HepG2 (cell line): ENCODE results near the gene ZNF132. TPM values are rescaled to one million over a fixed set of nuclear protein-coding genes. Genes with fewer than 3 reads are reported as not detected.

ENCODE experiments used
- ATAC-seq: fragments of 200-7000 bp; cut with Tn5 transposase; 3 replicates; pipeline ENCODE4 v1.9.1; 2020; ENCODE audit warnings: mild to moderate bottlenecking, moderate library complexity
- BruUV-seq: library from RNA; stranded (reverse); fragments of 400-500 nt; replicated peaks from 2 replicates; lab custom pipeline; 2021; lab: Mats Ljungman, UMichigan
- CTCF ChIA-PET: fragments of 300-600 bp; formaldehyde crosslinking; extraction: SDS; loops from one replicate; lab custom pipeline; 2021; ENCODE audit warnings: low total read pairs, inconsistent platforms, low intra/inter-chr PET ratio; lab: Yijun Ruan, JAX
- POLR2A ChIA-PET: fragments of 350-600 bp; sonication (Branson Sonifier 250); formaldehyde crosslinking; loops from one replicate; lab custom pipeline; 2020; ENCODE audit warnings: antibody characterized with exemption, inconsistent platforms; lab: Yijun Ruan, JAX
- DNase-seq: peaks from one replicate; pipeline ENCODE4 v3.0.0-alpha.2; 2015; ENCODE audit warnings: low spot score
- FAIRE-seq: peaks from 3 replicates; lab custom pipeline; 2011; peaks lifted over from hg19 to GRCh38; lab: Jason Lieb, UNC
- H2AFZ ChIP-seq: one replicate; pipeline ENCODE4 v1.6.1; 2011; ENCODE audit warnings: low read length, inconsistent platforms
- H3K27ac ChIP-seq: fragments of 300-600 bp; 3 replicates; pipeline ENCODE4 v1.8.0; 2011; ENCODE audit warnings: mixed run types, mild to moderate bottlenecking, mixed read lengths, low read length, inconsistent platforms; ENCODE audit not compliant: insufficient read depth; ENCODE audit errors: extremely low read length
- H3K27me3 ChIP-seq, 2 experiments: fragments of 200-600 bp in 1 of 2; 2 replicates in 1 of 2; 3 replicates in 1 of 2; pipeline versions ENCODE4 v1.6.0 to v1.8.0; 2011; ENCODE audit warnings: low read length in 2 of 2, mild to moderate bottlenecking in 2 of 2, moderate library complexity in 2 of 2, inconsistent platforms in 1 of 2; ENCODE audit not compliant: insufficient read depth in 2 of 2, control insufficient read depth in 1 of 2
- H3K36me3 ChIP-seq, 2 experiments: fragments of 200-600 bp in 1 of 2; replicated peaks in 1 of 2; 2 replicates in 1 of 2; 3 replicates in 1 of 2; pipeline versions ENCODE4 v1.5.1 to v1.8.0; 2011; ENCODE audit warnings: low read length in 2 of 2, inconsistent platforms in 1 of 2; ENCODE audit not compliant: insufficient read depth in 2 of 2, control insufficient read depth in 1 of 2
- H3K4me1 ChIP-seq: 2 replicates; pipeline ENCODE4 v1.5.1; 2012; ENCODE audit warnings: low read length, inconsistent platforms; ENCODE audit not compliant: insufficient read depth
- H3K4me2 ChIP-seq: 2 replicates; pipeline ENCODE4 v1.6.0; 2011; ENCODE audit warnings: low read depth, low read length, inconsistent platforms
- H3K4me3 ChIP-seq, 3 experiments: fragments of 200-600 bp in 1 of 3; sonication (generic), shearing (Covaris generic) in 1 of 3; replicated peaks in 1 of 3; 2 replicates each; pipeline ENCODE4 v1.5.1; 2011 to 2016; ENCODE audit warnings: low read length in 3 of 3, inconsistent platforms in 2 of 3, low read depth in 2 of 3, mild to moderate bottlenecking in 2 of 3, control low read depth in 1 of 3, mixed read lengths in 1 of 3; ENCODE audit not compliant: insufficient read depth in 1 of 3
- H3K79me2 ChIP-seq: one replicate; pipeline ENCODE4 v1.6.1; 2011; ENCODE audit warnings: low read length, inconsistent platforms; ENCODE audit not compliant: insufficient read depth
- H3K9ac ChIP-seq: 2 replicates; pipeline ENCODE4 v1.6.0; 2011; ENCODE audit warnings: mild to moderate bottlenecking, low read depth, low read length, inconsistent platforms; ENCODE audit not compliant: insufficient read depth
- H3K9me3 ChIP-seq: 2 replicates; pipeline ENCODE4 v1.5.1; 2012; ENCODE audit warnings: mild to moderate bottlenecking, low read length
- H4K20me1 ChIP-seq: 2 replicates; pipeline ENCODE4 v1.6.0; 2011; ENCODE audit warnings: inconsistent platforms, mild to moderate bottlenecking, low read length, moderate library complexity; ENCODE audit not compliant: insufficient read depth
- CC2D1A ChIP-seq: sonication (generic); formaldehyde crosslinking; IDR thresholded peaks from 2 replicates; pipeline ENCODE4 v1.8.1; 2023; ENCODE audit warnings: mild to moderate bottlenecking, missing genetic modification reagents
- ETV5 ChIP-seq: IDR thresholded peaks from 2 replicates; pipeline ENCODE4 v1.6.1; 2018; ENCODE audit warnings: missing biosample characterization, missing genetic modification reagents, inconsistent platforms, borderline replicate concordance
- MEIS1 ChIP-seq: sonication (generic); formaldehyde crosslinking; IDR thresholded peaks from 2 replicates; pipeline ENCODE4 v1.9.0; 2021; ENCODE audit warnings: mild to moderate bottlenecking, missing genetic modification reagents, moderate library complexity, borderline replicate concordance
- TFE3 ChIP-seq: IDR thresholded peaks from 2 replicates; pipeline ENCODE4 v1.6.1; 2016
- THAP11 ChIP-seq: IDR thresholded peaks from 2 replicates; pipeline ENCODE4 v1.6.1; 2016; ENCODE audit warnings: missing biosample characterization, missing genetic modification reagents
- THAP9 ChIP-seq: sonication (generic); formaldehyde crosslinking; IDR thresholded peaks from 2 replicates; pipeline ENCODE4; 2020; ENCODE audit warnings: missing genetic modification reagents, mild to moderate bottlenecking, borderline replicate concordance
- UBTF ChIP-seq: sonication (generic); formaldehyde crosslinking; IDR thresholded peaks from 2 replicates; pipeline ENCODE4 v1.4.0; 2020; ENCODE audit warnings: mild to moderate bottlenecking, missing genetic modification reagents
- ZBTB14 ChIP-seq: sonication (generic); formaldehyde crosslinking; IDR thresholded peaks from 2 replicates; pipeline ENCODE4 v1.4.0; 2020; ENCODE audit warnings: missing genetic modification reagents
- ZIK1 ChIP-seq: sonication (generic); formaldehyde crosslinking; IDR thresholded peaks from 2 replicates; pipeline ENCODE4 v1.5.0; 2020; ENCODE audit warnings: mild to moderate bottlenecking, low read depth, missing genetic modification reagents, borderline replicate concordance
- ZNF44 ChIP-seq: sonication (generic); formaldehyde crosslinking; IDR thresholded peaks from 2 replicates; pipeline ENCODE4 v1.5.1; 2020; ENCODE audit warnings: mild to moderate bottlenecking, missing genetic modification reagents
- ZNF724P ChIP-seq: sonication (generic); formaldehyde crosslinking; IDR thresholded peaks from 2 replicates; pipeline ENCODE4 v1.8.0; 2022; ENCODE audit warnings: missing genetic modification reagents, borderline replicate concordance
- ZNF781 ChIP-seq: sonication (generic); formaldehyde crosslinking; IDR thresholded peaks from 2 replicates; pipeline ENCODE4 v1.5.1; 2020; ENCODE audit warnings: borderline replicate concordance, mild to moderate bottlenecking, missing genetic modification reagents; ENCODE audit errors: not compliant biosample characterization
- WGBS: methylation state at CpG from one replicate; pipeline ENCODE4 v1.1.6; 2017; ENCODE audit warnings: low lambda C conversion rate; 5-methylcytosine and 5-hydroxymethylcytosine counted together
- in situ Hi-C: cut with HindIII; loops from 2 replicates; pipeline ENCODE4 v1.10.0; 2017; ENCODE audit warnings: low pct_unique_long_range_greater_than_20kb; ENCODE audit not compliant: extremely low pct_ligation_motif_present
- intact Hi-C: fragments of 100-400 bp; cut with micrococcal nuclease; formaldehyde crosslinking; loops from one replicate; pipeline ENCODE4 v1.10.0; 2022; ENCODE audit not compliant: unreplicated experiment
- polyA plus RNA-seq, 8 experiments: library from polyadenylated mRNA; depleted of rRNA in 3 of 8; stranded (reverse) in 7 of 8; unstranded in 1 of 8; fragments of >200 nt; fragmentation: Illumina TruSeq in 4 of 8; extraction: Trizol in 4 of 8; gene quantifications; 2 replicates each; pipeline versions ENCODE4 v1.2.1 to v1.2.3, GENCODE V29; 2011 to 2016; ENCODE audit warnings: low read depth in 4 of 8, missing spikeins in 1 of 8, mixed read lengths in 1 of 8; ENCODE audit not compliant: insufficient read depth in 1 of 8
- total RNA-seq, 5 experiments: library from RNA; depleted of rRNA; stranded (reverse); fragments of >200 nt; fragmentation: Illumina TruSeq; extraction: Trizol; gene quantifications; 2 replicates each; pipeline ENCODE4 v1.2.3, GENCODE V29; 2016; ENCODE audit warnings: low read depth in 1 of 5

The ZNF132 gene
- total and polyA plus RNA-seq, 2 of the 13 experiments (the other 11 are each of a cell fraction or from before 2014, with no cell fraction given) = not detected

GRCh38 chr19:58450856-58451357 is 11.0 kb upstream of the ZNF132 start:
- H3K79me2 ChIP-seq = no peaks in the 10 kb centered on the region
- FAIRE-seq = no peak
- peak overlapping the region; percentile 88 for H3K4me2 ChIP-seq
- CTCF ChIA-PET = no interaction called here
- H4K20me1 ChIP-seq = no peaks in the 10 kb centered on the region
- H3K4me3 ChIP-seq = peak overlapping the region; percentile 68 to 92 (median 83); a peak in 5 of 6 replicates
- no peaks in the 10 kb centered on the region for H3K36me3 ChIP-seq
- in situ Hi-C loops (no loop called here), intact Hi-C loops (loop anchor here (2.0 to 5.0 kb wide), 2 partner anchors 16 to 44 kb away; partner anchors contain the start of genes ZNF324 and ZNF584)
- H3K27ac ChIP-seq = no peak overlapping the region
- no TSS peak for BruUV-seq
- no peak overlapping the region for H2AFZ ChIP-seq
- H3K27me3 ChIP-seq = no peaks in the 10 kb centered on the region
- H3K4me1 ChIP-seq = peaks cover 7% of the 10 kb centered on the region
- POLR2A ChIA-PET = interaction anchor here (1.2 to 1.8 kb wide), 3 partner anchors 42 to 124 kb away, joined by 4 to 6 read pairs (median 5); partner anchors contain the start of genes ZNF497 and ZNF584
- peak overlapping the region; percentile 20; the same call in 1 of the 2 replicates for H3K9ac ChIP-seq
- peaks cover 21% of the 10 kb centered on the region for H3K9me3 ChIP-seq
- no peak for DNase-seq
- 5% methylated on average over 11 of the region's 11 CpGs for WGBS
- TF ChIP-seq CC2D1A (CRISPR knock-in tag) (no peak), ZBTB14 (CRISPR knock-in tag) (no peak), ZNF724P (CRISPR knock-in tag) (0 out of 2 replicates have a peak, but pooled peaks have one; percentile 12), TFE3 (0 out of 2 replicates have a peak, but pooled peaks have one; percentile 5), THAP9 (CRISPR knock-in tag) (no peak), MEIS1 (CRISPR knock-in tag) (no peak), UBTF (CRISPR knock-in tag) (0 out of 2 replicates have a peak, but pooled peaks have one; percentile 14), ZIK1 (CRISPR knock-in tag) (no peak), ZNF44 (CRISPR knock-in tag) (0 out of 2 replicates have a peak, but pooled peaks have one; percentile 4), ETV5 (CRISPR knock-in tag) (no peak), ZNF781 (CRISPR knock-in tag) (peak; percentile 41), THAP11 (CRISPR knock-in tag) (no peak)
- ATAC-seq = peak; percentile 48
